Trophoblast cell (in vitro differentiated cells and primary cell): Measurements from ENCODE around the gene STX2.
"Not testable (repeated sequence)": the region's sequence is repeated elsewhere in the genome, so short reads cannot be mapped to it uniquely, and the experiment has no call there.

ENCODE experiments used
- DNase-seq, 2 donors: peaks; one replicate each; pipeline ENCODE4 v3.0.0-alpha.2; 2016
- H2AFZ ChIP-seq: 2 replicates; pipeline ENCODE4 v1.6.1; 2013; ENCODE audit warnings: low read length, moderate library complexity, mild to moderate bottlenecking; ENCODE audit not compliant: insufficient read depth, poor library complexity
- H2AK5ac ChIP-seq: 2 replicates; pipeline ENCODE4 v1.6.1; 2013; ENCODE audit warnings: mild to moderate bottlenecking, low read length
- H2BK120ac ChIP-seq: 2 replicates; pipeline ENCODE4 v1.6.1; 2013; ENCODE audit warnings: low read length, mild to moderate bottlenecking, moderate library complexity; ENCODE audit not compliant: insufficient read depth, poor library complexity
- H2BK12ac ChIP-seq: 2 replicates; pipeline ENCODE4 v1.6.1; 2013; ENCODE audit warnings: mild to moderate bottlenecking, low read length, moderate library complexity
- H2BK5ac ChIP-seq: 2 replicates; pipeline ENCODE4 v1.6.1; 2013; ENCODE audit warnings: low read length, low read depth, moderate library complexity, mild to moderate bottlenecking; ENCODE audit not compliant: poor library complexity
- H3K14ac ChIP-seq: 2 replicates; pipeline ENCODE4 v1.6.1; 2013; ENCODE audit warnings: mild to moderate bottlenecking, low read length
- H3K18ac ChIP-seq: 2 replicates; pipeline ENCODE4 v1.6.1; 2013; ENCODE audit warnings: mild to moderate bottlenecking, low read length
- H3K23ac ChIP-seq: 2 replicates; pipeline ENCODE4 v1.6.1; 2013; ENCODE audit warnings: low read length
- H3K27ac ChIP-seq: 2 replicates; pipeline ENCODE4 v1.5.1; 2013; ENCODE audit warnings: low read depth, mild to moderate bottlenecking, inconsistent platforms, low read length, moderate library complexity
- H3K27me3 ChIP-seq: 2 replicates; pipeline ENCODE4 v1.6.1; 2013; ENCODE audit warnings: inconsistent platforms, mild to moderate bottlenecking, low read length, moderate library complexity; ENCODE audit not compliant: insufficient read depth
- H3K36me3 ChIP-seq, 2 experiments: 1 replicate in 1 of 2; 2 replicates in 1 of 2; pipeline ENCODE4 v1.6.1; 2013; ENCODE audit warnings: low read length in 2 of 2, mild to moderate bottlenecking in 2 of 2, moderate library complexity in 1 of 2; ENCODE audit not compliant: insufficient read depth in 2 of 2, control insufficient read depth in 1 of 2
- H3K4ac ChIP-seq: 2 replicates; pipeline ENCODE4 v1.6.1; 2013; ENCODE audit warnings: low read depth, mild to moderate bottlenecking, low read length, moderate library complexity
- H3K4me1 ChIP-seq, 2 experiments: 1 replicate in 1 of 2; 2 replicates in 1 of 2; pipeline ENCODE4 v1.6.1; 2013; ENCODE audit warnings: low read length in 2 of 2, mild to moderate bottlenecking in 2 of 2, moderate library complexity in 1 of 2; ENCODE audit not compliant: insufficient read depth in 2 of 2, control insufficient read depth in 1 of 2
- H3K4me2 ChIP-seq: 2 replicates; pipeline ENCODE4 v1.6.1; 2013; ENCODE audit warnings: inconsistent platforms, mild to moderate bottlenecking, low read length, moderate library complexity
- H3K4me3 ChIP-seq: 2 replicates; pipeline ENCODE4 v1.5.1; 2013; ENCODE audit warnings: mild to moderate bottlenecking, low read depth, low read length, inconsistent platforms
- H3K79me1 ChIP-seq: one replicate; pipeline ENCODE4 v1.6.1; 2013; ENCODE audit warnings: low read length
- H3K79me2 ChIP-seq: 2 replicates; pipeline ENCODE4 v1.6.1; 2013; ENCODE audit warnings: low read length, mild to moderate bottlenecking; ENCODE audit not compliant: control insufficient read depth, insufficient read depth, poor library complexity
- H3K9ac ChIP-seq: 2 replicates; pipeline ENCODE4 v1.6.1; 2013; ENCODE audit warnings: mild to moderate bottlenecking, low read length
- H3K9me3 ChIP-seq: 2 replicates; pipeline ENCODE4 v1.6.1; 2013; ENCODE audit warnings: low read depth, mild to moderate bottlenecking, control low read depth, inconsistent platforms, low read length; ENCODE audit not compliant: insufficient read depth
- H4K12ac ChIP-seq: 2 replicates; pipeline ENCODE4 v1.6.1; 2013; ENCODE audit warnings: low read depth, mild to moderate bottlenecking, low read length, moderate library complexity
- H4K8ac ChIP-seq: 2 replicates; pipeline ENCODE4 v1.6.1; 2013; ENCODE audit warnings: low read depth, mild to moderate bottlenecking, low read length, moderate library complexity
- H4K91ac ChIP-seq: one replicate; pipeline ENCODE4 v1.6.1; 2013; ENCODE audit warnings: low read depth, mild to moderate bottlenecking, low read length, moderate library complexity
- WGBS: extraction: QIAGEN DNeasy Blood & Tissue Kit; methylation state at CpG from one replicate; pipeline ENCODE4 v1.1.7; 2013; ENCODE audit warnings: missing lambda C conversion rate; ENCODE audit not compliant: insufficient read length, insufficient coverage; ENCODE audit errors: extremely low coverage; 5-methylcytosine and 5-hydroxymethylcytosine counted together

Gene STX2

DNA sequence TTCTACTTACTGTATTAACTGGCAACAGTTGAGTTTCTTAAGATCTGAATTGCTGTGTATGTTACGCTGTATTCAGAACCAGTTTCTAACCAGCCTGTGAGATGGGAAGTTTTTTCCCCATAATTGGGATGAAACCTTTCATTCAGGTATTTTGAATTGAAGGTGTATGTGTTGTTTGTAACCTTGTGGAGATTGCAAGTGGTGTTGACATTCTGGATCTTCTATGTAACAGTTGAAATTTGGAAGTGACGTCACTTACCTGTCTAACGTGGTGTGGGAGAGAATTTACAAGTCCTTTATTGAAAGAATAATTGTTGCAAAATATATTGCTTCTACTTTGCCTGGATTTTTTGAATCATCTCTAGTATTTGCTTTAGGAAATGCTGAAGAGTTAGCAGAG, 38.3 kb upstream of the STX2 start:
- Histone ChIP-seq H2AK5ac (no peak overlapping the region), H3K79me2 (peaks cover 5% of the 10 kb centered on the region), H3K36me3 (peaks cover 17 to 29% of the 10 kb centered on the region in 2 experiments), H3K4ac (no peak overlapping the region), H2AFZ (no peak overlapping the region), H2BK5ac (no peak overlapping the region), H2BK12ac (no peak overlapping the region), H3K9me3 (no peaks in the 10 kb centered on the region), H3K27me3 (no peaks in the 10 kb centered on the region), H2BK120ac (no peak overlapping the region), H3K79me1 (peaks cover 3% of the 10 kb centered on the region), H4K8ac (no peak overlapping the region), H4K12ac (no peak overlapping the region), H3K14ac (no peak overlapping the region), H3K4me3 (no peak overlapping the region), H4K91ac (no peak overlapping the region), H3K4me1 (no peaks in the 10 kb centered on the region), H3K27ac (no peak overlapping the region), H3K4me2 (no peak overlapping the region), H3K9ac (no peak overlapping the region), H3K23ac (no peak overlapping the region), H3K18ac (no peak overlapping the region)
- WGBS: no CpG with 5 or more reads among the region's 3 CpGs
- DNase-seq: no peak

DNA sequence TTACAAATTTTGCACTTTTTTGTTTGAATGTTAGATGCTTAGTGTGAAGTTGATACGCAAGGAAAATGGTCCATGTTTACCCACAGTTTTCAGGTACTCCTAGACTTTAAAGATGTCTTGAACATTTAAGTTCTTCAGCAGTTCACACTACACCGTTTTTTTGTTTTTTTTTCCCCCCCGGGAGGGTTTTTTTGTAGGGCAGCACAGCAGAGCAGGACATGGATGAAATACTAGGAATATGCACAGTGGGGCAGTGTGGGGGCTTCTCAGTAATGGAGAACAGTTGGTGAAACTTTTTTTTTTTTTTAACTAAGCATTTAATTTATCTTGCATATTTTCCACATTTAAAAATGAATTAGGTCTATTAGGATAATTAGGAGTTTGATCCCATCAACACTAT, 37.7 kb upstream of the STX2 start:
- no peaks in the 10 kb centered on the region for H3K27me3 ChIP-seq

DNA sequence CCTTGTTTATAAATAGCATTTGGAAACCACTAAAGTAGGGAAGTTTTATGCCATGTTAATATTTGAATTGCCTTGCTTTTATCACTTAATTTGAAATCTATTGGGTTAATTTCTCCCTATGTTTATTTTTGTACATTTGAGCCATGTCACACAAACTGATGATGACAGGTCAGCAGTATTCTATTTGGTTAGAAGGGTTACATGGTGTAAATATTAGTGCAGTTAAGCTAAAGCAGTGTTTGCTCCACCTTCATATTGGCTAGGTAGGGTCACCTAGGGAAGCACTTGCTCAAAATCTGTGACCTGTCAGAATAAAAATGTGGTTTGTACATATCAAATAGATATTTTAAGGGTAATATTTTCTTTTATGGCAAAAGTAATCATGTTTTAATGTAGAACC, 37.2 kb upstream of the STX2 start:
- Histone ChIP-seq H3K27ac (no peak overlapping the region), H3K18ac (no peak overlapping the region), H3K79me1 (peaks cover 10% of the 10 kb centered on the region), H3K27me3 (no peaks in the 10 kb centered on the region), H2BK12ac (no peak overlapping the region), H3K9ac (no peak overlapping the region), H2BK5ac (no peak overlapping the region), H3K14ac (no peak overlapping the region), H4K12ac (no peak overlapping the region), H3K4me3 (no peak overlapping the region), H2AK5ac (no peak overlapping the region), H3K4ac (no peak overlapping the region), H2BK120ac (no peak overlapping the region), H4K8ac (no peak overlapping the region), H3K9me3 (no peaks in the 10 kb centered on the region), H4K91ac (no peak overlapping the region), H3K4me2 (no peak overlapping the region), H3K23ac (no peak overlapping the region), H2AFZ (no peak overlapping the region), H3K4me1 (peaks cover 2 to 3% of the 10 kb centered on the region in 2 experiments), H3K36me3 (peaks cover 17 to 29% of the 10 kb centered on the region in 2 experiments), H3K79me2 (peaks cover 12% of the 10 kb centered on the region)
- DNase-seq: no peak

More for the DNA sequence above, 37.7 kb upstream of the STX2 start:
- no peaks in the 10 kb centered on the region for H3K9me3 ChIP-seq
- H2AFZ ChIP-seq: no peak overlapping the region
- H3K23ac ChIP-seq: no peak overlapping the region
- no peak overlapping the region for H3K14ac ChIP-seq
- no peak overlapping the region for H3K9ac ChIP-seq
- peaks cover 9% of the 10 kb centered on the region for H3K79me2 ChIP-seq
- no peak overlapping the region for H2BK12ac ChIP-seq
- H2BK5ac ChIP-seq: no peak overlapping the region
- H3K4me1 ChIP-seq: no peaks in the 10 kb centered on the region
- H3K27ac ChIP-seq: no peak overlapping the region
- H3K4ac ChIP-seq: no peak overlapping the region
- DNase-seq: no peak
- H2BK120ac ChIP-seq: no peak overlapping the region
- H3K18ac ChIP-seq: no peak overlapping the region
- no peak overlapping the region for H4K91ac ChIP-seq
- no peak overlapping the region for H3K4me3 ChIP-seq
- peaks cover 8% of the 10 kb centered on the region for H3K79me1 ChIP-seq
- no peak overlapping the region for H4K12ac ChIP-seq
- no CpG with 5 or more reads among the region's 3 CpGs for WGBS
- no peak overlapping the region for H2AK5ac ChIP-seq
- no peak overlapping the region for H4K8ac ChIP-seq
- no peak overlapping the region for H3K4me2 ChIP-seq
- H3K36me3 ChIP-seq: peaks cover 17 to 29% of the 10 kb centered on the region in 2 experiments

DNA sequence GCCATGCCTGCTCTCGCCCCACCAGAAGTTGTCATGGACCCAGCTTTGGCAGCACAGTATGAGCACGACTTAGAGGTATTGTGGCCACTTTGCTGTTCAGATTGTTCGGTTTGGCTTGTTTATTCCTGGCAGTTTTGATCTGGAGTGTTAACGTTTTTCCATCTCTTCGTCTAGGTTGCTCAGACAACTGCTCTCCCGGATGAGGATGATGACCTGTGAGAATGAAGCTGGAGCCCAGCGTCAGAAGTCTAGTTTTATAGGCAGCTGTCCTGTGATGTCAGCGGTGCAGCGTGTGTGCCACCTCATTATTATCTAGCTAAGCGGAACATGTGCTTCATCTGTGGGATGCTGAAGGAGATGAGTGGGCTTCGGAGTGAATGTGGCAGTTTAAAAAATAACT, 36.7 kb upstream of the STX2 start:
- H3K4me2 ChIP-seq, H3K27me3 ChIP-seq, H3K4me3 ChIP-seq, H4K91ac ChIP-seq, H2AK5ac ChIP-seq, H2BK12ac ChIP-seq, H3K27ac ChIP-seq, H3K4me1 ChIP-seq, H2AFZ ChIP-seq, H2BK5ac ChIP-seq, H3K18ac ChIP-seq, H4K8ac ChIP-seq, H3K23ac ChIP-seq, H3K9me3 ChIP-seq, H3K9ac ChIP-seq, DNase-seq, H3K14ac ChIP-seq, H4K12ac ChIP-seq, H2BK120ac ChIP-seq, H3K4ac ChIP-seq: not testable (repeated sequence)
- Histone ChIP-seq H3K79me1 (peaks cover 13% of the 10 kb centered on the region), H3K79me2 (peaks cover 12% of the 10 kb centered on the region), H3K36me3 (peaks cover 17 to 29% of the 10 kb centered on the region in 2 experiments)
- WGBS: no CpG with 5 or more reads among the region's 11 CpGs
